Measurements from ENCODE around the gene CNN2.

The CNN2 gene

GRCh38 chr19:1068009-1069001 lies 41.9 kb downstream of the CNN2 start:
- DNase-seq: peak; percentile 76

DNA sequence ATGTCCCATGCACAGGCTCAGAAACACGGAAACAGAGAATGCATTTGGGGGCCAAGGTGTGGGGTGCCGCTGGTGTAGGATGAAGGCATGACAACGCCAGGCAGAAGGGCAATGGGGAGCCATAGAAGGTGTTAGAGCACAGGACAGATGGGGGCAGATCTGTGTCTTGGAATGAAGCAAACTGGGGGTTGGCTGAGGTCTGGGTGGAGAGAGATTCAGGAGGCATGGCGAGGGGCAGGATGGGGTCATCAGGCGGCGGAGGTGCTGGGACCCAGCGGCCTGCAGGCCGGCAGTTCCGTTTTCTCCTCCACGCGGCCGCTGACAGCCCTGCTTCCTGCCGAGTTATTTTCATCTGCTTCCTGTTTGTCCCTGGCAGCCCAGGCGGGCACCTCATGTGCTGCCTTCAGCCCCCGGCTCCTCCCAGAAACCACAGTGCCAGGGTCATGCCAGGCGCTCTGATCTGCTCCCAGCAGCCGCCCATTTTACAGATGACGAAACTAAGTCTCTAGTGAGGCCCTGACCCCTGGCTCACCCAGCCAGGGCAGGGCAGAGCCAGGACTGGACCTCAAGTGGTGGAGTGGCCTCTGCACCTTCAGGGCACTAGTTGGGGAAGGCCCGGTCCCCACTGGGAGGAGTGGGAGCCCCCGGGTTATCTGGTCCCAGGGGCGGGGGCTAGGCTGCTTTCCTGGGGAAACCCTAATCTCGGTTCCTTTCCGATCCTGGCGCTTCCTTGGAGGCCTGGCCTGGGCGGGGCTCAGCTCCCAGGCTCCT lies 42.8 kb downstream of the CNN2 start:
- peak; percentile 95 for DNase-seq

DNA sequence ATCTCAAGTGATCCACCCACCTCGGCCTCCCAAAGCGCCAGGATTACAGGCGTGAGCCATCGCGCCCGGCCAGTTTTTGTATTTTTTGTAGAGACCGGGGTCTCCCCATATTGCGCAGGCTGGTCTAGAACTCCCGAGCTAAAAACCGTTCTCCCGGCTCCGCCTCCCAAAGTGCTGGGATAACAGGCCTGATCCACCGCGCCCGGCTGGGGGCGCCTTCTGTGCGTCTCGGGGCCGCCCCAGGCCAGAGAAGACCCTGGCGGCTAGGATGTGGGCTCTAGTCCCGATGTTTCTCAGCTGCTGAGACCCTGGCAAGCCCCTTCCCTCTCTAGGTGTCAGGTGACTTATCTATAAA lies 44.1 kb downstream of the CNN2 start:
- DNase-seq: no peak

- no peak for DNase-seq
Measured at GRCh38 chr19:1070931-1071791, 44.8 kb downstream of the CNN2 start.

DNA sequence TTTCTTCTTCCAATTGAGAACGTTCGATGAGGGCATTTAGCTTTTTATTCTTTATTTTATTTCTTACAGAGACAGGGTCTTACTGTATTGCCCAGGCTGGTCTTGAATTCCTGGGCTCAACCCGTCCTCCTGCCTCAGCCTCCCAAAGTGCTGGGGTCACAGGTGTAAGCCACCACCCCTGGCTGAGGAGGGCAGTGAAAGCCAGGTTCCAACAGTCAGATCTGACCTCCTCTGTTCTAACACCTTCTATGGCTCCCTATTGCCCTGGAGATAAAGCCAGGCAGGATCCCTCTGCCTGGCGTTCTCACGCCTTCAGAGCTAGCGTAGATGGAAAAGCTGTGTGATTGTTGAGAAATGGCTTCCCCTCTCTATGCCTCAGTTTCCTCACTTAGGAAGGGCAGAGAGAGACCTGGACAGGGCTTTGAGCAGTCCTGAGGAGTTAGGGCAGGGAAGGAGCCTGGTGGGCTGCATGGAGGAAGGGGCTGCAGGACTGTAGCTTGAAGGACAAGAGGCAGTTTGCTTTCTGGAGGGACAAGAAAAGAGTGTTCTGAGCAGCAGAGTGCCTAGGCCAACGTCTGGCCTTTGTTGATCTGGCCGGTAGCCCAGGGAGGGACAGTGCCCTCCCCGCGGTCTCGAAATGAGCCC lies 46.1 kb downstream of the CNN2 start:
- no peak for DNase-seq

DNA sequence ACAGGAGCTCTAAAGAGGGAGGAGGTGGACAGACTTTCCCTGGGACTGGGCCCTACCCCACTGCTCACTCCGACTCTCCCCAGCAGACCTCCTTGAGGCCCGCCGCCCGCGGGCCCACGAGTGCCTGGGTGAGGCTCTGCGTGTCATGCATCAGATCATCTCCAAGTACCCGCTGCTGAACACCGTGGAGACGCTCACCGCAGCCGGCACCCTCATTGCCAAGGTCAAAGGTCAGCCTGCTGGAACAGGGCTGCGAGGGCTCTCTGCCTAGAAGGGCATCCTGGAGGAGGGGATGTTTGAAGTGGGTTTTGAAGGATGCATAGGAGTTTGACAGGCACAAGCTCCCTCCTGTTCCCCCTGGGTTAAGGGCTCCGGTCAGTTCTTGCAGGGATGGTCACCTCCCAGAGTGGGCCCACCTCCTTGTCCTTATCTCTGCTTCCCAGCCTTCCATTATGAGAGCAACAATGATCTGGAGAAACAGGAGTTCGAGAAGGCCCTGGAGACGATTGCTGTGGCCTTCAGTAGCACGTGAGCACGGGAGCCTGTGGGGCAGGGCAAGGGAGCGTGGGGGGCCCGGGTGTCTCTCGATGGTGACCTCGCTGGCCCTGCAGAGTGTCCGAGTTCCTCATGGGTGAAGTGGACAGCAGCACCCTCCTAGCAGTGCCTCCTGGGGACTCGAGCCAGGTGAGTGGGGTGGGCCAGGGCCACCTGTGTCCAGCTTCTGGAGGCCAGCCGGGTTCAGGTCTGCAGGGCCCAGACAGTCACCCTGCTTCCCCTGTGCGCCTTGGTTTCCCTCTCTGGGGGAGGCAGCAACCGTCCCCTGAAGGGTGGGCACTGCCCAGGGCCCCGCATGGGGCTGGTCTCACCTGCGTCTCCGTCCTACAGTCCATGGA lies 46.9 kb downstream of the CNN2 start:
- DNase-seq: no peak

DNA sequence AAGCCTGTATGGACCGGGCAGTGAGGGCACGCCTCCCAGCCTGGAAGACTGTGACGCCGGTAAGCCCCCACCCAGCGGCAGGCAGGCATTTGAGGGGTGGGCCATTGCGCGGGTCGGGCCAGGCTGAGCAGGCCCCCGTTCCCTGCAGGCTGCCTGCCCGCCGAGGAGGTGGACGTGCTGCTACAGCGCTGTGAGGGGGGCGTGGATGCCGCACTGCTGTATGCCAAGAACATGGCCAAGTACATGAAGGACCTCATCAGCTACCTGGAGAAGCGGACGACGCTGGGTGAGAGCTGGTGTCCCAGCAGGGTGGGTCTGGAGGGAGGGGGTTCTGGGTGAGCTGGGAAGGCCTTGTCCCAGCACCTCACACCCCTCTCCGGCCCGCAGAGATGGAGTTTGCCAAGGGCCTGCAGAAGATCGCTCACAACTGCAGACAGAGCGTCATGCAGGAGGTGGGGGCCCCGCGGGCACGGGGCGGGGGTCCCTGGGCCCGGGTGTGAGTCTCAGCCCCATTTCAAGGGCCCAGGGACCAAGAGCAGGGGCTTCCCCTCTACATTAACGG lies 47.6 kb downstream of the CNN2 start:
- no peak for DNase-seq

- peak; percentile 98 for DNase-seq
Measured at GRCh38 chr19:1074544-1075283, 48.3 kb downstream of the CNN2 start.

GRCh38 chr19:1076046-1076386 lies 49.6 kb downstream of the CNN2 start:
- no peak for DNase-seq

DNA sequence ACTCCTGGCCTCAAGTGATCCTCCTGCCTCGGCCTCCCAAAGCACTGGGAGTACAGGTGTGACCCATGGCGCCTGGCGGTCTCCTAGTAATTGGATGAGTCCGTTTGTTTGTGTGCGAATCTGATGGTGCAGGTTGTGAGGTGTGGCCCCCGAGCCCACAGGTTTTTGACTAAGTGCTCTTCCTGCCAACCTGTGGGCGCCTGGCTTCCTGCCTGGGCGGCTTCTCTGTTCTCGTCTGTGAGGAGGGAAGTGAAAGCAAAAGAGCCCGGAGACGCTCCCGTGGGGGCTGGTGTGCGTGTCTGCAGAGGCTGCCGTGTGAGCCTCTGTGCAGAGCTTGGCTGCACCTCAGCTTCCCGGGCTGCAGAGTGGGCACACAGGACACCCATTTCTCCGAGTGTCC lies 50.5 kb downstream of the CNN2 start:
- peak; percentile 72 for DNase-seq

DNA sequence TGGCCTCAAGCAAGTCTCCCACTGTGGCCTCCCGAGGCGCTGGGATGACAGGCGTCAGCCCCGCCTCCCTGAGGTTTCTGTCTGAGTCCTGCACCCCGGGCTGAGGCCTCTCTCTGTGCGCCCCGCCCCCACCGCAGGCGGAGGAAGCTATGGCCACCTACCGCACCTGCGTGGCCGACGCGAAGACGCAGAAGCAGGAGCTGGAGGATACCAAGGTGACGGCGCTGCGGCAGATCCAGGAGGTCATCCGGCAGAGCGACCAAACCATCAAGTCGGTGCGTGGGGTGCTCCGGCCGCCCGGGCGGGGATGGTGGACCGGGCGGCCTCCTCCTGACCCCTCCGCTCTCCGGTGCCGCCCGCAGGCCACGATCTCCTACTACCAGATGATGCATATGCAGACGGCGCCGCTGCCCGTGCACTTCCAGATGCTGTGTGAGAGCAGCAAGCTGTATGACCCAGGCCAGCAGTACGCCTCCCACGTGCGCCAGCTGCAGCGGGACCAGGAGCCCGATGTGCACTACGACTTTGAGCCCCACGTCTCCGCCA lies 53.2 kb downstream of the CNN2 start:
- no peak for DNase-seq

DNA sequence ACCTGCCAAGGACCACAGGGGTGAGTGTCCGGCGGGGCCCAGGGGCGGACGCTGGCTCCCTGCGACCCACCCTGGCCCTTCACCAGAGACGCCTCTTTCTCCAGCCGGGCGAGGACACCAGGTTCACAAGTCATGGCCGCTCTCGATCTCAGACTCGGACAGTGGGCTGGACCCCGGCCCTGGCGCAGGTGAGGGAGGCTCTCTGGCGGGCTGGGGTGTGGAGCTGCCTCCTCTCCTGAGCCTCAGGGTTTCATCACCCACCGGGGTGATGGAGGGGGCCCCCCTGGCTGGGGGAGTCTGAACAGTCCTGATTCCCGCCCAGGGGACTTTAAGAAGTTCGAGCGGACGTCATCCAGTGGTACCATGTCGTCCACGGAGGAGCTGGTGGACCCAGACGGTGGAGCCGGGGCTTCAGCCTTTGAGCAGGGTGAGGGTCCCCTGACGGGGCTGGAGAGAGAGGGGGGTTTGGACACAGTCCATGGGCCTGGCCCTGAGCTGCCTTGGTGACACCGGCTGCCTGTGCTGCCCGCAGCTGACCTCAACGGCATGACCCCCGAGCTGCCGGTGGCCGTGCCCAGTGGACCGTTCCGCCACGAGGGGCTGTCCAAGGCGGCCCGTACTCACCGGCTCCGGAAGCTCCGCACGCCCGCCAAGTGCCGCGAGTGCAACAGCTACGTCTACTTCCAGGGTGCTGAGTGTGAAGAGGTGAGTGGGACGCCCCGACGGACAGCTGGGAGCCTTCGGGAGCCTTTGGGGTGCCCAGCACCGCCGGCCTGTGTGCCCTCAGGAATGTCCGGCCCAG lies 54.2 kb downstream of the CNN2 start:
- DNase-seq: no peak

- no peak for DNase-seq
Measured at GRCh38 chr19:1081301-1082164, 55.1 kb downstream of the CNN2 start.

DNA sequence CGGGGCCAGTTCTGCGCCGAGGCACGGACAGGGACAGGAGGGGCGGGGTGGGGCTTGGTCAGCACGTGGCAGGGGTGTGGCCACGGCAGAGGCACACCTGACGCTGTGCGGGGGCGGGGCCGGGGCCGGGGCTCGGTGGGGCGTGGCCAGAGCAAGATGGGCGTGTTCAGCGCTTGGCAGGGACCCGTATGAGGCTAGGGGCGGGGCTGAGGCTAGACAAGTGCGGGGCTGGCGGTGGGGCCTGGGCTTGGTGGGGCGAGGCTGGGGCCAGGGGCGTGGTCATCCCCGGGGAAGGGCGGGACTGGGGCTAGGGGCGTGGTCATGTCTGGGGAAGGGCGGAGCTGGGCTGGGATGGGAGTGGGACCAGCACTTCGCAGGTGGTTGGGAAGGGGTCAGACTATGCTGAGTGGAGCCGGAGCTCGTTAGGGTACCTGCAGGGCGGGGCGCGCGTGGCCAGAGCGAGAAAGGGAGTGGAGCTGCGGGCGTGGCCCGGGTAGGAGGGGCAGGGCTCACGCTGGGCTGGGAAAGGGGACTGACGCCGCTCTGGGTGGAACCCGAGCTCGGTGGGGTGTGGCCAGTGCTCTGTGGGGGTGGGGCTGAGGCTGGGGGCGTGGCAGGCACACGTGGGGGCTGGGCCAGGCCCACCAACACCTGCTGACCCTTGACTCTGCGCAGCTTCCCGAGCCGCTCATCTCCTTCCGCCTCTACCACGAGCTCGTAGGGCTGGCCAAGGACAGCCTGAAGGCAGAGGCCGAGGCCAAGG lies 55.9 kb downstream of the CNN2 start:
- DNase-seq: peak; percentile 90

GRCh38 chr19:1082928-1083816 lies 56.8 kb downstream of the CNN2 start:
- DNase-seq: no peak

Measured in hematopoietic multipotent progenitor cell treated with erythropoietin and hydrocortisone succinate and interleukin-3 and kit ligand, for 6 days (in vitro differentiated cells).